ENCODE results near the gene LIG1.

Gene LIG1

GRCh38 chr19:48169939-48170803, at the start of gene LIG1, which contains the start of gene ZSWIM9:
Gene LIG1 (minus strand): TSS chr19:48170344. CDS start chr19:48165566, 4,778 bp downstream.
Gene ZSWIM9 (plus strand): TSS chr19:48170680. CDS start chr19:48171803, 1,123 bp downstream.
- Histone ChIP-seq H3K27ac (ENCODE audit: low read length) (peak within 1 kb of the TSS; percentile 69), H3K36me3 (ENCODE audit: control insufficient read depth in 1 of 2, insufficient read depth in 2 of 2, low read length in 2 of 2) (peaks cover 5 to 19% of the 10 kb centered on the region in 2 donors), H3K27me3 (ENCODE audit: low read depth, low read length) (no peaks in the 10 kb centered on the region), H3K4me1 (ENCODE audit: control insufficient read depth in 1 of 2, insufficient read depth in 2 of 2, low read length in 2 of 2) (peaks cover 5 to 18% of the 10 kb centered on the region in 2 donors), H3K9me3 (ENCODE audit: control insufficient read depth in 1 of 2, low read length in 2 of 2) (no peaks in the 10 kb centered on the region), H3K4me3 (ENCODE audit: low read depth in 1 of 2, low read length in 2 of 2) (peak within 1 kb of the TSS; percentile 90 to 91)

- Histone ChIP-seq H3K36me3 (ENCODE audit: control insufficient read depth in 1 of 2, insufficient read depth in 2 of 2, low read length in 2 of 2) (peaks cover 5 to 19% of the 10 kb centered on the region in 2 donors), H3K27me3 (ENCODE audit: low read depth, low read length) (no peaks in the 10 kb centered on the region), H3K4me1 (ENCODE audit: control insufficient read depth in 1 of 2, insufficient read depth in 2 of 2, low read length in 2 of 2) (no peaks in the 10 kb centered on the region), H3K9me3 (ENCODE audit: control insufficient read depth in 1 of 2, low read length in 2 of 2) (no peaks in the 10 kb centered on the region), H3K4me3 (ENCODE audit: low read depth in 1 of 2, low read length in 2 of 2) (no peak overlapping the region), H3K27ac (ENCODE audit: low read length) (no peak overlapping the region)
Measured at GRCh38 chr19:48218997-48219396, 48.9 kb upstream of the LIG1 start.

DNA sequence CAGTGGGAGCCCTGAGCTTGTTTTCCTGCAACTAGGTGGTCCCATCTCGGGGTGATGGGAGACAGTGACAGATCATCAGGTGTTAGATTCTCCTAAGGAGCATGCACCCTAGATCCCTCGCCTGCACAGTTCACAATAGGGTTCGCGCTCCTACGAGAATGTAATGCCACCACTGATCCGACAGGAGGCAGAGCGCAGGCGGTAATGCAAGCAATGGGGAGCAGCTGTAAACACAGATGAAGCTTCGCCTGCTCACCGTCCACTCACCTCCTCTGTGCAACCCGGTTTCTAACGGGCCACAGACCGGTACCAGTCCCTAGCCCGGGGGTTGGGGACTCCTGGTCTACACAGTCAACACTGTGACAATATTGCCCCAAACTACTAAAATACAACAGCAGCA, 46.8 kb upstream of the LIG1 start:
- no peak overlapping the region for H3K4me3 ChIP-seq (ENCODE audit: low read depth in 1 of 2, low read length in 2 of 2)
- H3K9me3 ChIP-seq (ENCODE audit: control insufficient read depth in 1 of 2, low read length in 2 of 2): no peaks in the 10 kb centered on the region
- H3K36me3 ChIP-seq (ENCODE audit: control insufficient read depth in 1 of 2, insufficient read depth in 2 of 2, low read length in 2 of 2): peaks cover 5 to 29% of the 10 kb centered on the region in 2 donors
- H3K27me3 ChIP-seq (ENCODE audit: low read depth, low read length): no peaks in the 10 kb centered on the region
- H3K4me1 ChIP-seq (ENCODE audit: control insufficient read depth in 1 of 2, insufficient read depth in 2 of 2, low read length in 2 of 2): no peaks in the 10 kb centered on the region
- H3K27ac ChIP-seq (ENCODE audit: low read length): no peak overlapping the region

DNA sequence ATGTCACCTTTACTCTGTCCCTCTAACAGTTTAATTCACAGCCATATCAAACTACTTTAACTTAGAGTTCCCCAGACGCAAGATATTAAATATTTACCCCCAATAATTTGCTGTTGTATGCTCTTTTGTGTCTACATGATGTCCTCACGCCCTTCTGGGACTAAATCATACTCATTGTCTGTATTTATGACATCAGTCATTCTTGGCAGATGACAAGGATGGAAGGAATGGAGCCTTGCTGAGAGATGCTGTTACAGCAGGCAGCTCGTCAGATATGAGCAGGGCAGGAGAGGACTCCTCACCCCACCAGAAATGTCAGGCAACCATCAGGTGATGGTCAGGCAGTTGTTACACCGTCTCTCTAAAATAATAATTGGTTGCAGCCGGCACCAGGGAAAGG, 43.8 kb upstream of the LIG1 start:
- peaks cover 12 to 31% of the 10 kb centered on the region in 2 donors for H3K36me3 ChIP-seq (ENCODE audit: control insufficient read depth in 1 of 2, insufficient read depth in 2 of 2, low read length in 2 of 2)

DNA sequence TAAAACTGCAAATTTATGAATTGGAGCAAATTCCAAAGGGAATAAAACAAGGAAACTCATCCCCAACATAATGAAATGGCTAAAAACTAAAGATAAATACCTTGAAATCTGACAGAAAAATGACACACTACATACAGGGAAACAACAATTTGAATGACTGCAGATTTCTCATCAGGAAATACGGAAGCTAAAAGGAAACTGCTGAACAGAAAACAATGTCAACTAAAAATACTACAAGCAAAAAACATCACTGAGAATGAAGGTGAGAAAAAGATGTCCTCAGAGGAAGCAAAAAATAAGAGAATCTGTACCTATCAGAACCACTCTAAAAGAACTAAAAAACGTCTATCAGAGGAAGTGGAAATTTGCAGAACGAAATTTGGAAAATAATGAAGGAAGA, 39.9 kb upstream of the LIG1 start:
- H3K27ac ChIP-seq (ENCODE audit: low read length): no peak overlapping the region
- H3K27me3 ChIP-seq (ENCODE audit: low read depth, low read length): no peaks in the 10 kb centered on the region
- H3K9me3 ChIP-seq (ENCODE audit: control insufficient read depth in 1 of 2, low read length in 2 of 2): no peaks in the 10 kb centered on the region
- H3K4me3 ChIP-seq (ENCODE audit: low read depth in 1 of 2, low read length in 2 of 2): no peak overlapping the region
- H3K4me1 ChIP-seq (ENCODE audit: control insufficient read depth in 1 of 2, insufficient read depth in 2 of 2, low read length in 2 of 2): peaks cover 0 to under 1% of the 10 kb centered on the region in 2 donors
- H3K36me3 ChIP-seq (ENCODE audit: control insufficient read depth in 1 of 2, insufficient read depth in 2 of 2, low read length in 2 of 2): peaks cover 7 to 24% of the 10 kb centered on the region in 2 donors

More for the DNA sequence above, 43.8 kb upstream of the LIG1 start:
- no peaks in the 10 kb centered on the region for H3K4me1 ChIP-seq (ENCODE audit: control insufficient read depth in 1 of 2, insufficient read depth in 2 of 2, low read length in 2 of 2)
- H3K27ac ChIP-seq (ENCODE audit: low read length): no peak overlapping the region
- H3K27me3 ChIP-seq (ENCODE audit: low read depth, low read length): no peaks in the 10 kb centered on the region
- no peak overlapping the region for H3K4me3 ChIP-seq (ENCODE audit: low read depth in 1 of 2, low read length in 2 of 2)
- H3K9me3 ChIP-seq (ENCODE audit: control insufficient read depth in 1 of 2, low read length in 2 of 2): no peaks in the 10 kb centered on the region

DNA sequence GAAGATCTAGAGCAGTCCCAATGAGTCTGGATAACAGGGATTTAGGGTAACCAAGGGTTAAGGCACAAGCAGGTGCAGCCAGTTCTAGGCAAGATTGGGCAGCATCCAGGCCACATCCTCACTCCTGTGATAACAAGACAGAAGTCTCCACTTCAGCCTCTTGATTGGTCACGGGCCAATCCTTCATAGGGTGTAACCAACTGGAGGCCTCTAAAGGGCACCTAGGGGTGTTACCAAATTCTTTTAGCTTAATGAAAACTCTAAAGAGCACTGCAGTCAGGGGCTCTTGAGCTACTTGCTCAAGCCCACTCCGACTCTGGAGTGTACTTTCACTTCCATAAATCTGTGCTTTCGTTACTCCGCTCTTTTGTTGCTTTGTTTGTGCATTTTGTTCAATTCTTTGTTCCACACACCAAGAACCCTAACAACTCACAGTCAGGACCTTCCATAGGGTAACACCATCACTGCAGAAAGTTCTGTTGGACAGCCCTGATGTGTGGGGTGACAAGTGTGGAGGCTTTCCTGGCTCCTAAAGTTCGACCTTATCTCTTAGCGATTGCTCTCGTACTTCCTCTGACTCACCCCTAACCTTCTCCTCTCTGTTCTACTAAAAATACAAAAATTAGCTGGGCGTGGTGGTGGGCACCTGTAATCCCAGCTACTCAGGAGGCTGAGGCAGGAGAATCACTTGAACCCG, 36.4 kb upstream of the LIG1 start:
- no peak overlapping the region for H3K4me3 ChIP-seq (ENCODE audit: low read depth in 1 of 2, low read length in 2 of 2)
- no peaks in the 10 kb centered on the region for H3K9me3 ChIP-seq (ENCODE audit: control insufficient read depth in 1 of 2, low read length in 2 of 2)
- H3K27me3 ChIP-seq (ENCODE audit: low read depth, low read length): no peaks in the 10 kb centered on the region
- H3K4me1 ChIP-seq (ENCODE audit: control insufficient read depth in 1 of 2, insufficient read depth in 2 of 2, low read length in 2 of 2): peaks cover 4 to 14% of the 10 kb centered on the region in 2 donors
- H3K36me3 ChIP-seq (ENCODE audit: control insufficient read depth in 1 of 2, insufficient read depth in 2 of 2, low read length in 2 of 2): peaks cover 7 to 10% of the 10 kb centered on the region in 2 donors
- H3K27ac ChIP-seq (ENCODE audit: low read length): no peak overlapping the region

GRCh38 chr19:48203794-48204628, 33.9 kb upstream of the LIG1 start:
- no peaks in the 10 kb centered on the region for H3K9me3 ChIP-seq (ENCODE audit: control insufficient read depth in 1 of 2, low read length in 2 of 2)
- H3K4me1 ChIP-seq (ENCODE audit: control insufficient read depth in 1 of 2, insufficient read depth in 2 of 2, low read length in 2 of 2): peaks cover 4 to 14% of the 10 kb centered on the region in 2 donors
- H3K36me3 ChIP-seq (ENCODE audit: control insufficient read depth in 1 of 2, insufficient read depth in 2 of 2, low read length in 2 of 2): no peaks in the 10 kb centered on the region
- no peaks in the 10 kb centered on the region for H3K27me3 ChIP-seq (ENCODE audit: low read depth, low read length)
- peak overlapping the region; percentile 77 for H3K27ac ChIP-seq (ENCODE audit: low read length)
- peak overlapping the region; percentile 93 to 98 for H3K4me3 ChIP-seq (ENCODE audit: low read depth in 1 of 2, low read length in 2 of 2)

DNA sequence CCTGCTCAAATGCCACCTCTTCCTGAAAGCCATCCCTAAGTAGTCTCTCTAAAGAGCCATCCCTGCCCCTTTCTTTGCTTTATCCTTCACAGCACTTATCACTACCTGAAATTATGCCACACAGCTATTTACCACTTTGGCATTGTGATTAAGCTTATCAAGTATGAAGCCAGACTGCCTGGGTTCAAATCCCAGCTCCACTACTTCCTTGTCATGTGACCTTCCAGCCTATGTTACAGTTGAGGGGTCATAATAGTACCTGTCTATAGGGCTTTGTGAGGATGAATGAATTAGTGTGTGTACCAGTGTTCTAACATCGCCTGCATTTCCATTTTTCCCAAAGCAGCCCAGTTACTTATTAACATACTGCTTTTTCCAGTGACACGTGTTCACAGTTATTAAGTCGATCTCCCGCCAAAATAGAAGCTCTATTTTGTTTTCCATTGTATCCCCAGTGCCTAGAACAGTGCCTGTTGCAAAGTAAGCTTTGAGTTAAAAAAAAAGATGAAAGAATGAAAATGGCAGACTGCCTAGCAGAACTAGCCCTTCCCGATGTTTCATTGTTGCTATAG, 33.2 kb upstream of the LIG1 start:
- H3K27ac ChIP-seq (ENCODE audit: low read length): peak overlapping the region; percentile 70
- H3K36me3 ChIP-seq (ENCODE audit: control insufficient read depth in 1 of 2, insufficient read depth in 2 of 2, low read length in 2 of 2): no peaks in the 10 kb centered on the region
- no peaks in the 10 kb centered on the region for H3K9me3 ChIP-seq (ENCODE audit: control insufficient read depth in 1 of 2, low read length in 2 of 2)
- peak overlapping the region; percentile 93 to 98 for H3K4me3 ChIP-seq (ENCODE audit: low read depth in 1 of 2, low read length in 2 of 2)
- H3K4me1 ChIP-seq (ENCODE audit: control insufficient read depth in 1 of 2, insufficient read depth in 2 of 2, low read length in 2 of 2): peaks cover 4 to 14% of the 10 kb centered on the region in 2 donors
- H3K27me3 ChIP-seq (ENCODE audit: low read depth, low read length): no peaks in the 10 kb centered on the region

DNA sequence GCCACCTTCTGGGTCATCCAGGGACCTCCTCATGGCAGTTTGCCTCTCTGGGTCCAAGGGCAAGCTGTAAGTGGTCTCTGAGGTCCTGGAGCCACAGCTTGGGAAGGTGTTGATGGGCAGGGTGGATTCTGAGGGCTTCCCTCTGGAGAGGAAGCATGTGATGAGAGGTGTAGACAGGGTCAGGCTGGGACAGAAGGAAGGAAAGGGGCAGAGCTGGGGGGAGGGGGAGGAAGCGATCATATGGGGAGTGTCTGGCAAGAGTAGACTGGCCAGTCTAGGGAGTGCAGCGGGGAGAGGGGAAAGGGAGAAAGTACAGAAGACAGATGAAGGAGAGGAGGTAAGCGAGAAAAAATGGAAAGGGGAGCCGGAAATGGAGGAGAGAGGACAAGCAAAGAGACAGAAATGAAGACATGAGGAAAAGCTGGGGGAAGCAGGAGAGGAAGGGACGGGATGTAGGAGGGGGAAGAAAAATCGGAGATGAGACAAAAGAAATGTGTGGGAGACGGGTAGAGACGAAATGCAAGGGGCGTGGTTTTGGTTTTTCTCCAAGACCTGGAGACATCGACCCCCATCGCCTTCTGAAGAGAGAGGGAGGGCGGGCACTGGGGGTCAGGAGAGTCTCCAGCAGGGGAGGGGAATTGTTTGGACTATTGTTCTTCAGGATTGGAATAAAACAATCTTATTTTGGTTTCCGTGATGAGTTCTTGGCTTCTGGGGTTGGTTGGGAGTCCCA, 27.0 kb upstream of the LIG1 start:
- Histone ChIP-seq H3K36me3 (ENCODE audit: control insufficient read depth in 1 of 2, insufficient read depth in 2 of 2, low read length in 2 of 2) (no peaks in the 10 kb centered on the region), H3K9me3 (ENCODE audit: control insufficient read depth in 1 of 2, low read length in 2 of 2) (no peaks in the 10 kb centered on the region), H3K4me3 (ENCODE audit: low read depth in 1 of 2, low read length in 2 of 2) (no peak overlapping the region), H3K27ac (ENCODE audit: low read length) (no peak overlapping the region), H3K27me3 (ENCODE audit: low read depth, low read length) (no peaks in the 10 kb centered on the region), H3K4me1 (ENCODE audit: control insufficient read depth in 1 of 2, insufficient read depth in 2 of 2, low read length in 2 of 2) (no peaks in the 10 kb centered on the region)

- Histone ChIP-seq H3K4me1 (ENCODE audit: control insufficient read depth in 1 of 2, insufficient read depth in 2 of 2, low read length in 2 of 2) (no peaks in the 10 kb centered on the region), H3K27ac (ENCODE audit: low read length) (no peak overlapping the region), H3K27me3 (ENCODE audit: low read depth, low read length) (no peaks in the 10 kb centered on the region), H3K4me3 (ENCODE audit: low read depth in 1 of 2, low read length in 2 of 2) (no peak overlapping the region), H3K36me3 (ENCODE audit: control insufficient read depth in 1 of 2, insufficient read depth in 2 of 2, low read length in 2 of 2) (no peaks in the 10 kb centered on the region), H3K9me3 (ENCODE audit: control insufficient read depth in 1 of 2, low read length in 2 of 2) (no peaks in the 10 kb centered on the region)
Measured at GRCh38 chr19:48196321-48196763, 26.2 kb upstream of the LIG1 start.

Data from muscle layer of duodenum (tissue), 2 donors.